Measurements from ENCODE around the gene RAPGEF6.

RAPGEF6 gene

GRCh38 chr5:131644370-131644769, 9.3 kb upstream of the RAPGEF6 start:
- no peaks in the 10 kb centered on the region for H3K4me1 ChIP-seq (ENCODE audit: control insufficient read depth in 1 of 2, insufficient read depth in 2 of 2, low read length in 2 of 2)
- H2AFZ ChIP-seq (ENCODE audit: insufficient read depth, low read length, poor library complexity) = no peak overlapping the region
- no peak overlapping the region for H4K8ac ChIP-seq (ENCODE audit: low read depth, low read length)
- no peak overlapping the region for H2AK5ac ChIP-seq (ENCODE audit: low read length)
- no peak overlapping the region for H2BK120ac ChIP-seq (ENCODE audit: insufficient read depth, low read length, poor library complexity)
- H3K27me3 ChIP-seq (ENCODE audit: insufficient read depth, low read length) = no peaks in the 10 kb centered on the region
- no peaks in the 10 kb centered on the region for H3K79me2 ChIP-seq (ENCODE audit: control insufficient read depth, insufficient read depth, low read length, poor library complexity)
- H2BK12ac ChIP-seq (ENCODE audit: low read length) = no peak overlapping the region
- H4K91ac ChIP-seq (ENCODE audit: low read depth, low read length) = no peak overlapping the region
- no peak overlapping the region for H3K27ac ChIP-seq (ENCODE audit: low read depth, low read length)
- H3K14ac ChIP-seq (ENCODE audit: low read length) = no peak overlapping the region
- no peak for DNase-seq
- no peak overlapping the region for H3K4me2 ChIP-seq (ENCODE audit: low read length)
- no peak overlapping the region for H3K4ac ChIP-seq (ENCODE audit: low read depth, low read length)
- H3K36me3 ChIP-seq (ENCODE audit: control insufficient read depth in 1 of 2, insufficient read depth in 2 of 2, low read length in 2 of 2) = no peaks in the 10 kb centered on the region
- no CpG with 5 or more reads among the region's 1 CpG for WGBS (ENCODE audit: extremely low coverage, insufficient coverage, insufficient read length)
- H2BK5ac ChIP-seq (ENCODE audit: low read depth, low read length, poor library complexity) = no peak overlapping the region
- H3K79me1 ChIP-seq (ENCODE audit: low read length) = no peaks in the 10 kb centered on the region
- H3K9ac ChIP-seq (ENCODE audit: low read length) = no peak overlapping the region
- H3K23ac ChIP-seq (ENCODE audit: low read length) = no peak overlapping the region
- no peaks in the 10 kb centered on the region for H3K9me3 ChIP-seq (ENCODE audit: insufficient read depth, low read depth, low read length)
- H4K12ac ChIP-seq (ENCODE audit: low read depth, low read length) = no peak overlapping the region
- no peak overlapping the region for H3K18ac ChIP-seq (ENCODE audit: low read length)
- no peak overlapping the region for H3K4me3 ChIP-seq (ENCODE audit: low read depth, low read length)

GRCh38 chr5:131641494-131641893, 6.5 kb upstream of the RAPGEF6 start:
- no peak for DNase-seq
- Histone ChIP-seq H3K27me3 (ENCODE audit: insufficient read depth, low read length) (no peaks in the 10 kb centered on the region), H3K4me2 (ENCODE audit: low read length) (no peak overlapping the region), H3K14ac (ENCODE audit: low read length) (no peak overlapping the region), H2BK120ac (ENCODE audit: insufficient read depth, low read length, poor library complexity) (no peak overlapping the region), H3K23ac (ENCODE audit: low read length) (no peak overlapping the region), H3K4me3 (ENCODE audit: low read depth, low read length) (no peak overlapping the region), H4K12ac (ENCODE audit: low read depth, low read length) (no peak overlapping the region), H3K27ac (ENCODE audit: low read depth, low read length) (no peak overlapping the region), H3K4ac (ENCODE audit: low read depth, low read length) (no peak overlapping the region), H3K79me2 (ENCODE audit: control insufficient read depth, insufficient read depth, low read length, poor library complexity) (no peaks in the 10 kb centered on the region), H4K8ac (ENCODE audit: low read depth, low read length) (no peak overlapping the region), H3K9me3 (ENCODE audit: insufficient read depth, low read depth, low read length) (no peaks in the 10 kb centered on the region), H2AK5ac (ENCODE audit: low read length) (no peak overlapping the region), H2BK5ac (ENCODE audit: low read depth, low read length, poor library complexity) (no peak overlapping the region), H3K79me1 (ENCODE audit: low read length) (no peaks in the 10 kb centered on the region), H2BK12ac (ENCODE audit: low read length) (no peak overlapping the region), H2AFZ (ENCODE audit: insufficient read depth, low read length, poor library complexity) (no peak overlapping the region), H3K9ac (ENCODE audit: low read length) (no peak overlapping the region), H3K36me3 (ENCODE audit: control insufficient read depth in 1 of 2, insufficient read depth in 2 of 2, low read length in 2 of 2) (no peaks in the 10 kb centered on the region), H3K4me1 (ENCODE audit: control insufficient read depth in 1 of 2, insufficient read depth in 2 of 2, low read length in 2 of 2) (no peaks in the 10 kb centered on the region), H4K91ac (ENCODE audit: low read depth, low read length) (no peak overlapping the region), H3K18ac (ENCODE audit: low read length) (no peak overlapping the region)
- WGBS (ENCODE audit: extremely low coverage, insufficient coverage, insufficient read length) = no CpG with 5 or more reads among the region's 1 CpG

DNA sequence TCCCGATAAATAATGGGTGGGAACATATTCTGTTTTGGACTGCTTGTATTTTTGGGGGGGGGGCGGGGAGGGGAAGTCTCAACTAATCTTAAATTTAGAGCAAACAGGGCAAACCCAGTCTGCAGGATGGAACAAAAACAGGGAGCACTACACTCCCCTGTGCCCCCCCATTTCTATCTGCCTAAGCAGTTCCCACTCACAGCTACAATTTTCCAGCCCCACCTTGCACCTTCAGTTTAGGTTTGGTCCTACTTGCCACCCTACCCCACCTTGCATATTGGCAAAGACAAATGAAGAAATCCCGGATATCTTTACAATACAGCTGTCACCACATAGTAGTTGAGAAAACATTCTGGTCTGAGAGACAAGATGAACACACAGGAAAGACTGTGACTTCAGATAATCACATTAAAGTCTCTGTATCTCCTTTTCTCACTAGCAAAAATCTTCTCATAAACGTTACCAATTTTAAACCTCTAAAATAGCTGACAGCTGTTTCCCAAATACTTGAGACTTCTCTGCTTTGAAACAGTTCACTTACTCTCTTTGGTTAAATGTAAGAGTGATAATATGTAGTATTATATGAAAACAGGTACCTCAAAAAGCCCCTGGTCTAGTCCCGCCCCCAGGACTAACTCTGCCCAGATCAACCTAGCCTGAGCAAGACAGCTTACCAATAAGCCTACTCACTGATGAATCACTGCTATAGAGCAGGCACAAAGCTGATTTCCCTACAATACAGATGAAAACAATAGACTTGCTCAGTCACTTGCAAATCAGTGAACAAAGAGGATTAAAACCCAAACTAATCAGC, 5.2 kb upstream of the RAPGEF6 start:
- H3K79me2 ChIP-seq (ENCODE audit: control insufficient read depth, insufficient read depth, low read length, poor library complexity) = peaks cover 3% of the 10 kb centered on the region
- no peak overlapping the region for H3K9ac ChIP-seq (ENCODE audit: low read length)
- H4K91ac ChIP-seq (ENCODE audit: low read depth, low read length) = no peak overlapping the region
- no peaks in the 10 kb centered on the region for H3K9me3 ChIP-seq (ENCODE audit: insufficient read depth, low read depth, low read length)
- no peak overlapping the region for H2AK5ac ChIP-seq (ENCODE audit: low read length)
- H4K8ac ChIP-seq (ENCODE audit: low read depth, low read length) = no peak overlapping the region
- no peak overlapping the region for H3K14ac ChIP-seq (ENCODE audit: low read length)
- DNase-seq = no peak
- no peak overlapping the region for H2BK12ac ChIP-seq (ENCODE audit: low read length)
- no peak overlapping the region for H4K12ac ChIP-seq (ENCODE audit: low read depth, low read length)
- H2BK5ac ChIP-seq (ENCODE audit: low read depth, low read length, poor library complexity) = no peak overlapping the region
- no peak overlapping the region for H3K4ac ChIP-seq (ENCODE audit: low read depth, low read length)
- H3K4me1 ChIP-seq (ENCODE audit: control insufficient read depth in 1 of 2, insufficient read depth in 2 of 2, low read length in 2 of 2) = no peaks in the 10 kb centered on the region
- no peak overlapping the region for H2AFZ ChIP-seq (ENCODE audit: insufficient read depth, low read length, poor library complexity)
- H3K27me3 ChIP-seq (ENCODE audit: insufficient read depth, low read length) = no peaks in the 10 kb centered on the region
- no peak overlapping the region for H3K23ac ChIP-seq (ENCODE audit: low read length)
- peaks cover 8% of the 10 kb centered on the region for H3K79me1 ChIP-seq (ENCODE audit: low read length)
- no peak overlapping the region for H3K4me3 ChIP-seq (ENCODE audit: low read depth, low read length)
- H3K4me2 ChIP-seq (ENCODE audit: low read length) = no peak overlapping the region
- H3K27ac ChIP-seq (ENCODE audit: low read depth, low read length) = no peak overlapping the region
- H2BK120ac ChIP-seq (ENCODE audit: insufficient read depth, low read length, poor library complexity) = no peak overlapping the region
- WGBS (ENCODE audit: extremely low coverage, insufficient coverage, insufficient read length) = no CpG with 5 or more reads among the region's 5 CpGs
- H3K36me3 ChIP-seq (ENCODE audit: control insufficient read depth in 1 of 2, insufficient read depth in 2 of 2, low read length in 2 of 2) = no peaks in the 10 kb centered on the region
- no peak overlapping the region for H3K18ac ChIP-seq (ENCODE audit: low read length)

- no peak overlapping the region for H3K4me3 ChIP-seq (ENCODE audit: low read depth, low read length)
- DNase-seq = no peak
- no peak overlapping the region for H3K4ac ChIP-seq (ENCODE audit: low read depth, low read length)
- H4K12ac ChIP-seq (ENCODE audit: low read depth, low read length) = no peak overlapping the region
- H3K9me3 ChIP-seq (ENCODE audit: insufficient read depth, low read depth, low read length) = no peaks in the 10 kb centered on the region
- H2BK5ac ChIP-seq (ENCODE audit: low read depth, low read length, poor library complexity) = no peak overlapping the region
- H4K8ac ChIP-seq (ENCODE audit: low read depth, low read length) = no peak overlapping the region
- no peak overlapping the region for H2AK5ac ChIP-seq (ENCODE audit: low read length)
- H2AFZ ChIP-seq (ENCODE audit: insufficient read depth, low read length, poor library complexity) = no peak overlapping the region
- H3K36me3 ChIP-seq (ENCODE audit: control insufficient read depth in 1 of 2, insufficient read depth in 2 of 2, low read length in 2 of 2) = no peaks in the 10 kb centered on the region
- no peak overlapping the region for H3K27ac ChIP-seq (ENCODE audit: low read depth, low read length)
- H3K4me1 ChIP-seq (ENCODE audit: control insufficient read depth in 1 of 2, insufficient read depth in 2 of 2, low read length in 2 of 2) = no peaks in the 10 kb centered on the region
- H3K79me2 ChIP-seq (ENCODE audit: control insufficient read depth, insufficient read depth, low read length, poor library complexity) = peaks cover 8% of the 10 kb centered on the region
- H4K91ac ChIP-seq (ENCODE audit: low read depth, low read length) = no peak overlapping the region
- no peak overlapping the region for H3K4me2 ChIP-seq (ENCODE audit: low read length)
- no peak overlapping the region for H3K18ac ChIP-seq (ENCODE audit: low read length)
- H3K23ac ChIP-seq (ENCODE audit: low read length) = no peak overlapping the region
- no peaks in the 10 kb centered on the region for H3K27me3 ChIP-seq (ENCODE audit: insufficient read depth, low read length)
- H3K14ac ChIP-seq (ENCODE audit: low read length) = no peak overlapping the region
- H3K9ac ChIP-seq (ENCODE audit: low read length) = no peak overlapping the region
- peaks cover 11% of the 10 kb centered on the region for H3K79me1 ChIP-seq (ENCODE audit: low read length)
- no peak overlapping the region for H2BK12ac ChIP-seq (ENCODE audit: low read length)
- no peak overlapping the region for H2BK120ac ChIP-seq (ENCODE audit: insufficient read depth, low read length, poor library complexity)
Observed at GRCh38 chr5:131639148-131639547, 4.1 kb upstream of the RAPGEF6 start.
